Gastrocnemius medialis (tissue), 4 donors: ENCODE data around the gene UMOD. TPM values are rescaled to one million over a fixed set of nuclear protein-coding genes. Genes with fewer than 3 reads are reported as not detected.

ENCODE experiments used
- ATAC-seq, 2 donors: fragments of 150-250 bp; one replicate each; pipeline ENCODE4 v1.9.1; 2016
- DNase-seq, 2 donors: peaks; one replicate each; pipeline ENCODE4 v3.0.0-alpha.2; 2019
- H3K27ac ChIP-seq, 4 donors: fragments of 200-600 bp; sonication (generic); 1 replicate in 1 of 4; 2 replicates in 3 of 4; pipeline ENCODE4 v1.5.1; 2016 to 2018; ENCODE audit warnings: mild to moderate bottlenecking in 2 of 4, moderate library complexity in 1 of 4
- H3K27me3 ChIP-seq, 3 donors: fragments of 200-600 bp; sonication (generic) in 2 of 3; 1 replicate in 1 of 3; 2 replicates in 2 of 3; pipeline versions ENCODE4 v1.5.1 to v1.6.0; 2016 to 2019; ENCODE audit warnings: mild to moderate bottlenecking in 1 of 3, moderate library complexity in 1 of 3
- H3K36me3 ChIP-seq, 2 donors: fragments of 200-600 bp; sonication (generic) in 1 of 2; one replicate each; pipeline ENCODE4 v1.5.1; 2017 to 2018
- H3K4me1 ChIP-seq, 2 donors: fragments of 200-600 bp; sonication (generic) in 1 of 2; one replicate each; pipeline ENCODE4 v1.5.1; 2016 to 2017; ENCODE audit warnings: mild to moderate bottlenecking in 2 of 2
- H3K4me3 ChIP-seq, 4 donors: fragments of 200-600 bp; sonication (generic) in 3 of 4; 1 replicate in 1 of 4; 2 replicates in 3 of 4; pipeline ENCODE4 v1.5.1; 2016 to 2019; ENCODE audit warnings: mild to moderate bottlenecking in 2 of 4
- H3K9me3 ChIP-seq, 3 donors: fragments of 200-600 bp; sonication (generic) in 2 of 3; 1 replicate in 1 of 3; 2 replicates in 2 of 3; pipeline ENCODE4 v1.5.1; 2016 to 2019
- CTCF ChIP-seq, 5 experiments: fragments of 450-650 bp in 3 of 5; fragments of 200-600 bp in 2 of 5; sonication (generic) in 2 of 5; IDR thresholded peaks in 4 of 5; conservative IDR thresholded peaks in 1 of 5; 1 replicate in 4 of 5; 2 replicates in 1 of 5; pipeline ENCODE4 v1.5.1; 2016 to 2019; ENCODE audit warnings: antibody characterized with exemption in 5 of 5, mild to moderate bottlenecking in 3 of 5, moderate library complexity in 3 of 5
- POLR2A ChIP-seq, 2 donors: fragments of 450-650 bp; IDR thresholded peaks; one replicate each; pipeline ENCODE4 v1.6.1; 2017; ENCODE audit warnings: antibody characterized with exemption in 2 of 2, mild to moderate bottlenecking in 2 of 2, moderate library complexity in 2 of 2
- in situ Hi-C, 4 donors: fragments of 200-750 bp; cut with MboI; loops; one replicate each; pipeline versions ENCODE4 v1.15.0 to v1.8.0; 2017; ENCODE audit warnings: low sequenced_read_pairs in 4 of 4
- intact Hi-C: fragments of 100-400 bp; cut with DNase I; formaldehyde crosslinking; loops from one replicate; pipeline ENCODE4 v1.15.1; 2023; ENCODE audit warnings: low total_unique reads
- total RNA-seq, 4 donors: library from RNA; depleted of rRNA; stranded (reverse); fragments of >200 nt; gene quantifications; one replicate each; pipeline versions ENCODE4 v1.1.0 to v1.2.3, GENCODE V29; 2016

The UMOD gene
- total RNA-seq, 4 donors from 2014 or later: not detected

- H3K36me3 ChIP-seq: no peaks in the 10 kb centered on the region
- intact Hi-C loops: no loop called here
These were observed 45.3 kb downstream of the UMOD start for GRCh38 chr16:20307240-20307671.

GRCh38 chr16:20306401-20306800, 46.1 kb downstream of the UMOD start:
- intact Hi-C loops: no loop called here
- in situ Hi-C loops: no loop called here
- Histone ChIP-seq H3K4me3 (no peak overlapping the region), H3K27me3 (no peaks in the 10 kb centered on the region), H3K27ac (no peak overlapping the region), H3K9me3 (no peaks in the 10 kb centered on the region), H3K36me3 (no peaks in the 10 kb centered on the region), H3K4me1 (no peaks in the 10 kb centered on the region)
- ATAC-seq (no peak), DNase-seq (no peak)
- TF ChIP-seq POLR2A (IDR thresholded peaks at IDR 0.05) (no peak), CTCF (IDR thresholded peaks at IDR 0.05 in 4 of 5, conservative IDR thresholded peaks at IDR 0.05 in 1 of 5) (no peak)

More at GRCh38 chr16:20307240-20307671, 45.3 kb downstream of the UMOD start:
- ATAC-seq (no peak), DNase-seq (no peak)
- no peaks in the 10 kb centered on the region for H3K27me3 ChIP-seq
- no peak overlapping the region for H3K4me3 ChIP-seq
- H3K9me3 ChIP-seq: no peaks in the 10 kb centered on the region
- no peak overlapping the region for H3K27ac ChIP-seq
- no peaks in the 10 kb centered on the region for H3K4me1 ChIP-seq
- in situ Hi-C loops: no loop called here
- no peak for TF ChIP-seq CTCF (IDR thresholded peaks at IDR 0.05 in 4 of 5, conservative IDR thresholded peaks at IDR 0.05 in 1 of 5)
- no peak for TF ChIP-seq POLR2A (IDR thresholded peaks at IDR 0.05)

GRCh38 chr16:20303012-20303411, 49.5 kb downstream of the UMOD start:
- ATAC-seq: no peak
- in situ Hi-C loops (loop anchor here in 1 of 4 donors (5.0 kb wide), 1 partner anchor 396 kb away; no protein-coding TSS in a partner anchor), intact Hi-C loops (no loop called here)
- Histone ChIP-seq H3K27me3 (no peaks in the 10 kb centered on the region), H3K36me3 (no peaks in the 10 kb centered on the region), H3K9me3 (no peaks in the 10 kb centered on the region), H3K4me3 (no peak overlapping the region), H3K27ac (no peak overlapping the region), H3K4me1 (no peaks in the 10 kb centered on the region)
- DNase-seq: no peak
- no peak for TF ChIP-seq CTCF (IDR thresholded peaks at IDR 0.05 in 4 of 5, conservative IDR thresholded peaks at IDR 0.05 in 1 of 5)

GRCh38 chr16:20302389-20302788, 50.1 kb downstream of the UMOD start:
- ATAC-seq: no peak
- H3K4me1 ChIP-seq: no peaks in the 10 kb centered on the region
- intact Hi-C loops: no loop called here
- H3K27ac ChIP-seq: no peak overlapping the region
- in situ Hi-C loops: loop anchor here in 1 of 4 donors (5.0 kb wide), 1 partner anchor 395 kb away; no protein-coding TSS in a partner anchor
- DNase-seq: no peak
- no peaks in the 10 kb centered on the region for H3K36me3 ChIP-seq
- no peaks in the 10 kb centered on the region for H3K9me3 ChIP-seq
- TF ChIP-seq POLR2A (IDR thresholded peaks at IDR 0.05): no peak
- TF ChIP-seq CTCF (IDR thresholded peaks at IDR 0.05 in 4 of 5, conservative IDR thresholded peaks at IDR 0.05 in 1 of 5): no peak
- no peak overlapping the region for H3K4me3 ChIP-seq
- H3K27me3 ChIP-seq: no peaks in the 10 kb centered on the region

- Histone ChIP-seq H3K4me3 (no peak overlapping the region), H3K9me3 (no peaks in the 10 kb centered on the region), H3K27ac (no peak overlapping the region), H3K4me1 (no peaks in the 10 kb centered on the region), H3K27me3 (no peaks in the 10 kb centered on the region), H3K36me3 (no peaks in the 10 kb centered on the region)
- ATAC-seq (no peak), DNase-seq (no peak)
- in situ Hi-C loops: loop anchor here in 1 of 4 donors (5.0 kb wide), 1 partner anchor 395 kb away; no protein-coding TSS in a partner anchor
- intact Hi-C loops: loop anchor here (2.0 kb wide), 1 partner anchor 395 kb away; no protein-coding TSS in a partner anchor
- TF ChIP-seq CTCF (IDR thresholded peaks at IDR 0.05 in 4 of 5, conservative IDR thresholded peaks at IDR 0.05 in 1 of 5): no peak
- TF ChIP-seq POLR2A (IDR thresholded peaks at IDR 0.05): no peak
These were observed 50.7 kb downstream of the UMOD start for GRCh38 chr16:20301840-20302239.
